ENCODE measurements around the gene FBLN2. TPM values are rescaled to one million over a fixed set of nuclear protein-coding genes. Genes with fewer than 3 reads are reported as not detected.
"Not testable (repeated sequence)": the region's sequence is repeated elsewhere in the genome, so short reads cannot be mapped to it uniquely, and the experiment has no call there.

Gene FBLN2
- polyA plus RNA-seq, 1 of the 3 experiments (the other 2 are of a cell fraction): 5.2 TPM

GRCh38 chr3:13521309-13521708, 27.6 kb upstream of the FBLN2 start:
- POLR2A ChIA-PET: no interaction called here
- Histone ChIP-seq H3K79me2 (ENCODE audit: insufficient read depth) (no peaks in the 10 kb centered on the region), H3F3A (replicated peaks; ENCODE audit: insufficient read depth) (no peaks in the 10 kb centered on the region), H3K9me2 (no peaks in the 10 kb centered on the region), H3K4me1 (ENCODE audit: control insufficient read depth in 1 of 2, insufficient read depth in 2 of 2, low read depth in 1 of 2, low read length in 1 of 2) (peaks cover 0 to 36% of the 10 kb centered on the region in 2 experiments; a peak in 3 of 4 replicates), H3K36me3 (replicated peaks in 1 of 2; ENCODE audit: control insufficient read depth in 1 of 2, insufficient read depth in 2 of 2, low read length in 1 of 2) (no peaks in the 10 kb centered on the region), H2AFZ (ENCODE audit: low read depth) (no peak overlapping the region), H3K4me3 (ENCODE audit: low read depth in 2 of 2, low read length in 1 of 2) (no peak overlapping the region), H3K9ac (no peak overlapping the region), H3K27me3 (ENCODE audit: insufficient read depth) (no peaks in the 10 kb centered on the region), H3K27ac (ENCODE audit: low read depth in 2 of 2, low read length in 1 of 2) (no peak overlapping the region), H3K9me3 (no peaks in the 10 kb centered on the region), H4K20me1 (ENCODE audit: insufficient read depth) (no peaks in the 10 kb centered on the region), H3K4me2 (no peak overlapping the region)
- no peak for DNase-seq
- 48% methylated on average over 6 of the region's 6 CpGs for WGBS (ENCODE audit: low lambda C conversion rate)
- TF ChIP-seq RAD21 (IDR thresholded peaks at IDR 0.05; ENCODE audit: low read length): no peak
- TF ChIP-seq EP300 (IDR thresholded peaks at IDR 0.05; ENCODE audit: borderline replicate concordance in 1 of 2, low read depth in 1 of 2, low read length in 1 of 2): no peak
- no peak for TF ChIP-seq RCOR1 (IDR thresholded peaks at IDR 0.05; ENCODE audit: low read length)
- no peak for TF ChIP-seq RXRA (IDR thresholded peaks at IDR 0.05; ENCODE audit: borderline replicate concordance, low read depth)
- no peak for TF ChIP-seq USF2 (IDR thresholded peaks at IDR 0.05; ENCODE audit: borderline replicate concordance, low read depth, low read length)
- TF ChIP-seq, protein P1, sequence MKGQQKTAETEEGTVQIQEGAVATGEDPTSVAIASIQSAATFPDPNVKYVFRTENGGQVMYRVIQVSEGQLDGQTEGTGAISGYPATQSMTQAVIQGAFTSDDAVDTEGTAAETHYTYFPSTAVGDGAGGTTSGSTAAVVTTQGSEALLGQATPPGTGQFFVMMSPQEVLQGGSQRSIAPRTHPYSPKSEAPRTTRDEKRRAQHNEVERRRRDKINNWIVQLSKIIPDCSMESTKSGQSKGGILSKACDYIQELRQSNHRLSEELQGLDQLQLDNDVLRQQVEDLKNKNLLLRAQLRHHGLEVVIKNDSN (IDR thresholded peaks at IDR 0.05; ENCODE audit: borderline replicate concordance, low read depth): no peak
- no peak for TF ChIP-seq TEAD4 (IDR thresholded peaks at IDR 0.05; ENCODE audit: borderline replicate concordance, insufficient read depth)
- TF ChIP-seq FOXJ3 (CRISPR knock-in tag; IDR thresholded peaks at IDR 0.05): no peak
- no peak for TF ChIP-seq NFIC (IDR thresholded peaks at IDR 0.05; ENCODE audit: borderline replicate concordance)
- TF ChIP-seq POLR2AphosphoS5 (IDR thresholded peaks at IDR 0.05; ENCODE audit: low read depth, low read length): no peak
- no peak for TF ChIP-seq CTCF (IDR thresholded peaks at IDR 0.05)
- TF ChIP-seq SMC3 (IDR thresholded peaks at IDR 0.05; ENCODE audit: low read depth, low read length): no peak
- TF ChIP-seq TAF1 (IDR thresholded peaks at IDR 0.05; ENCODE audit: borderline replicate concordance, low read depth, low read length): no peak
- no peak for TF ChIP-seq CHD2 (IDR thresholded peaks at IDR 0.05; ENCODE audit: low read length, partially characterized antibody)
- no peak for TF ChIP-seq PBX3 (IDR thresholded peaks at IDR 0.05)
- no peak for TF ChIP-seq GATA2 (CRISPR knock-in tag; IDR thresholded peaks at IDR 0.05)
- TF ChIP-seq FOSL2 (IDR thresholded peaks at IDR 0.05; ENCODE audit: borderline replicate concordance, low read depth): no peak
- TF ChIP-seq MXI1 (IDR thresholded peaks at IDR 0.05; ENCODE audit: low read depth, low read length): no peak
- TF ChIP-seq NRF1 (IDR thresholded peaks at IDR 0.05; ENCODE audit: low read depth, low read length): no peak
- no peak for TF ChIP-seq EZH2phosphoT487 (IDR thresholded peaks at IDR 0.05; ENCODE audit: borderline replicate concordance, low read depth)
- CTCF ChIA-PET: interaction anchor here (1.0 to 29.6 kb wide), 4 partner anchors 21 to 129 kb away, joined by 3 to 872 read pairs (median 6); no protein-coding TSS in a partner anchor

DNA sequence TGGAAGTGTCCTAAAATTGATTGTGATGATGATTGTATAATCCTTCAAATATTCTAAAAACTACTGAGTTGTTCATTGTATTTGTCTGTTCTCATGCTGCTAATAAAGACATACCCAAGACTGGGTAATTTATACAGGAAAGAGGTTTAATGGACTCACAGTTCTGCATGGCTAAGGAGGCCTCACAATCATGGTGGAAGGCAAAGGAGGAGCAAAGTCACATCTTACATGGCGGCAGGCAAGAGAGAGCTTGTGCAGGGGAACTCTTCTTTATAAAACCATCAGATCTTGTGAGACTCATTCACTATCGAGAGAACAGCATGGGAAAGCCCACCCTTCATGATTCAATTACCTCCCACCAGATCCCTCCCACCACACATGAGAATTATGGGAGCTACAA, 27.2 kb upstream of the FBLN2 start:
- H3K79me2 ChIP-seq (ENCODE audit: insufficient read depth); H3K36me3 ChIP-seq (replicated peaks in 1 of 2; ENCODE audit: control insufficient read depth in 1 of 2, insufficient read depth in 2 of 2, low read length in 1 of 2); H3K9ac ChIP-seq; H4K20me1 ChIP-seq (ENCODE audit: insufficient read depth); H3K27me3 ChIP-seq (ENCODE audit: insufficient read depth); POLR2A ChIA-PET; DNase-seq; H3K9me3 ChIP-seq; H3F3A ChIP-seq (replicated peaks; ENCODE audit: insufficient read depth); H2AFZ ChIP-seq (ENCODE audit: low read depth); H3K4me2 ChIP-seq; H3K4me3 ChIP-seq (ENCODE audit: low read depth in 2 of 2, low read length in 1 of 2); H3K27ac ChIP-seq (ENCODE audit: low read depth in 2 of 2, low read length in 1 of 2); H3K9me2 ChIP-seq: not testable (repeated sequence)
- H3K4me1 ChIP-seq (ENCODE audit: control insufficient read depth in 1 of 2, insufficient read depth in 2 of 2, low read depth in 1 of 2, low read length in 1 of 2): peaks cover 0 to 40% of the 10 kb centered on the region in 2 experiments; a peak in 3 of 4 replicates
- CTCF ChIA-PET: interaction anchor here (1.0 to 29.6 kb wide), 3 partner anchors 23 to 129 kb away, joined by 3 to 872 read pairs (median 6); no protein-coding TSS in a partner anchor
- WGBS (ENCODE audit: low lambda C conversion rate): 81% methylated on average over 2 of the region's 2 CpGs

Data from SK-N-SH (cell line).